ENCODE data around the gene PROP1.
"Not testable (repeated sequence)": the region's sequence is repeated elsewhere in the genome, so short reads cannot be mapped to it uniquely, and the experiment has no call there.

Gene PROP1

GRCh38 chr5:177943805-177944736 lies 52.0 kb downstream of the PROP1 start:
- FAIRE-seq = not testable (repeated sequence)

DNA sequence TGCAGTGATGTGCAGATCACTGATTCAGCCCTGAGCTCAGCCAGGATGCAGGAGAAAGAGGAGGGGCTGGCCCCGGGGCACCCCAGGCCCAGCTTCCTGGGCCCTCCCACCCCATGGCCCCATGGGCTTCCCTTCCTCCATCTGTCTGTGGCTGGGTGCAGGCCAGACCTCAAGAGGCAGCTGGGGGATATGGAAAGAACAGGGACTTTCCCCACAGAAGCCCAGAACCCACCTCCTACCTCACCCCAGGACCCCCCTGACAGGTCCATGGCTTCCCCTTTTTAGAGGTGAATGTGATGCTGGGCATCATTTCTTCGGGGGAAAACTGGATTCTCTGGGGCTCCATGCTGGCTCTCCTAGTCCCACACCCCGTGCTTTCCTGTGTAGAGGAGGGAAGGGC lies 53.1 kb downstream of the PROP1 start:
- not testable (repeated sequence) for FAIRE-seq

All from A204.1 (cell line).